22Rv1 (cell line): Measurements from ENCODE around the gene CBX2.

Source experiments
- CTCF ChIP-seq: fragments of 450-650 bp; IDR thresholded peaks from 2 replicates; pipeline ENCODE4 v1.5.1; 2017; ENCODE audit warnings: mild to moderate bottlenecking
- ZFX ChIP-seq: fragments of 450-650 bp; IDR thresholded peaks from 2 replicates; pipeline ENCODE4 v1.6.1; 2017; ENCODE audit warnings: antibody characterized with exemption, borderline replicate concordance

GRCh38 chr17:79819085-79819484, 41.1 kb downstream of the CBX2 start:
- TF ChIP-seq CTCF (no peak), ZFX (no peak)
